HG03139 (cell line): ENCODE results near the gene RGS6.
"Not testable (repeated sequence)": the region's sequence is repeated elsewhere in the genome, so short reads cannot be mapped to it uniquely, and the experiment has no call there.

Experiments
- ATAC-seq: cut with Tn5 transposase; IDR thresholded peaks from one replicate; pipeline ENCODE4 v1.9.1; 2021; ENCODE audit not compliant: unreplicated experiment

RGS6 gene

DNA sequence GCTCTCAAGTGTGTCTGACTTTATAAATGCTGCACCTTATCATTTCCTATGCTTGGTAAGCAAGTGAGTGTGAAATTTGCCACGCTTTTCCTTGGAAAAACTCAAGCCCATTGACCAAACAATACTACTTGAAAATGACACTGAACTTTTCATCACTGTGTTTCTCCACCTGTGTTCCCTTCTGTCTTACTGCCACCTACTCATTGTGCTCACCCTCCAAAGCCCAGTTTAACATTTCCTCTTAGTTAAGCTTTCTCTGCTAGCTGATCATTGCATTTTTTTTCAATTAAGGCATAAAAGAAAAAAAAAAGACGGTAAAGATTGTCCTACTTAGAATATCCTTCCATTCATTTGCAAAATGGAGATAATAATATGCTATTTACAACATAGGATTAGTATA, 516.0 kb downstream of the RGS6 start:
- no peak for ATAC-seq

GRCh38 chr14:72450473-72451044, 518.3 kb downstream of the RGS6 start:
- no peak for ATAC-seq

GRCh38 chr14:72451054-72451972, 519.1 kb downstream of the RGS6 start:
- ATAC-seq: peak; percentile 45

DNA sequence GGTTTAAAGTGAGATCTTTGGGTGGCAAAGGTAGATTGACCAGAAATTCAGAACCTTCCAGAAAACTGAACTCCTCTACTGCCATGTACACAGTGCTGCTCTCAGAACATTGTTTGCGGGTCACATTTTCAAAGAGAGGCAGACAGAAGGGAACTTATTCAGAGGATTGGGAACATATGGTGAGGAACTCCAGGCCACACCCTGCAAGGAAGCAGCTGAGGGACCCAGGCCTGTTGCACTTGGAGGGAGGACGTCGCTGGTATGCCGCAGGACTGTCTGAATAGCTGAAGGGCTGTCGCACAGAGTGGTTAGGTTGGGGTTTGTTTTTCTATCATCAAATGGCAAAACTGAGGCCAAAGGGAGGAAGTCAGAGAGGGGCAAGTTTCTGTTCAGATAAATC, 520.5 kb downstream of the RGS6 start:
- no peak for ATAC-seq

GRCh38 chr14:72454388-72455160, 522.3 kb downstream of the RGS6 start:
- no peak for ATAC-seq

- no peak for ATAC-seq
Measured at GRCh38 chr14:72457641-72458040, 525.4 kb downstream of the RGS6 start.

GRCh38 chr14:72462056-72462455, 529.8 kb downstream of the RGS6 start:
- ATAC-seq: no peak

DNA sequence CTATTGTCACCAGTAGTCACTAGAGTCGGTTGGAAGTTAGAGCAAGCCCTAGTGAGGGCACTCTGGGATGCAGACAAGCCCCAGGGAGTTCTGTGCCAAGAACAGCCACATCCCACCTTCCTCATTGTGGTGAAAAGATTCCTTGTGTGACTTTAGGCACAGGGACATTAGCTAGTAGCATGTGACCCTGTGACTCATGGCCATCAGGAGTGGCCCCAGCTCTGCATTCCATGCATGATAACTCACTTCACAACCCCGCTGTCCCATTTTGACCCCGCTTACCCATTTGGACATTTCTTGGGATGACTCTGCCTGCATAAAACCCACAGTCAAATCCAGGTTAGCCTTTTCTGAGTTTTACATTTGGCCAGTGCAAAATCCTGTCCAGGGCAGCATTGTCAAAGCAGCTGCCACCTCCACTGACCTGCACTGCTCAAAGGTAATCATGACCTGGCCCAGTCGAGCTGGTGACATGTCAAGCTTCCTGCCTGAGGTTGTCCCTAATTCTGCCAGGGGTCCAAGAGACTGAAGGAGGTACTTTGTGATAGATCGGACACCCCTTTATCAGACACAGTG, 531.1 kb downstream of the RGS6 start:
- ATAC-seq: no peak

DNA sequence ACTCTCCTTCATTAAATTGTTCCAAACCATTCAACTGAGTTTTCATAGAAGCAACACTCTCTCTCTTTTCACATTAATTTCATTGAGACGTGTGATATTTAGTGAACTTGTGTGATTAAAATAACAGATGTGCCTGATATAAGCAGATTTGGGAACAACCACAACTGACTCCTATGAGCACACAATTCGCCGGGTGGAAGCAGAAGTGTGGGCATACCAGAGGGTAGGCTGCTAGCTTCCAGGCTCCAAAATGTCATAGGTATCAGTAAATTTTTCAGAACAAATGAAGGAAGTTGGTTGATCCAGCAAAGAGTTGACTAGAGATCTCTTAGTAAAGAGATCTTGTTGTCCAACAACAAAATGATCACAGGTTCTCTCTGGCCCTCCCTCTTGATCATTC, 532.0 kb downstream of the RGS6 start:
- no peak for ATAC-seq

GRCh38 chr14:72466325-72466724, 534.1 kb downstream of the RGS6 start:
- no peak for ATAC-seq

- ATAC-seq: no peak
Measured at GRCh38 chr14:72471346-72471745, 539.1 kb downstream of the RGS6 start.

DNA sequence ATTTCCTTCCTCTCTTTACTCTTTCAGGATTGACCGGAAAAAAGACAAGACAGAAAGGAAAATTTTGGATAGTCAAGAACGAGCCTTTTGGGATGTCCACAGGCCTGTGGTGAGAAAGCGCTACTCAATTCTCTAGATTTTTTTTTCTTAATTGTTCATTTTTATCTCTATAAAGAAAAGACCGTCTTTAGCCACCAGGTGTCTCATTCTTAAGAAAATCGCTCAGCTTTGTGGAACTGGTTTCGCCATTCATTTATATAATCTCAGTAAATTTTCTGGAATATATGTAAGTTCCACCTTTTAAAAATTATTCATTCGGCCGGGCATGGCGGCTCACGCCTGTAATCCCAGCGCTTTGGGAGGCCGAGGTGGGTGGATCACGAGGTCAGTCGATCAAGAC, 540.6 kb downstream of the RGS6 start:
- no peak for ATAC-seq

- ATAC-seq: peak; percentile 85
Measured at GRCh38 chr14:72476657-72477499, 544.6 kb downstream of the RGS6 start.

DNA sequence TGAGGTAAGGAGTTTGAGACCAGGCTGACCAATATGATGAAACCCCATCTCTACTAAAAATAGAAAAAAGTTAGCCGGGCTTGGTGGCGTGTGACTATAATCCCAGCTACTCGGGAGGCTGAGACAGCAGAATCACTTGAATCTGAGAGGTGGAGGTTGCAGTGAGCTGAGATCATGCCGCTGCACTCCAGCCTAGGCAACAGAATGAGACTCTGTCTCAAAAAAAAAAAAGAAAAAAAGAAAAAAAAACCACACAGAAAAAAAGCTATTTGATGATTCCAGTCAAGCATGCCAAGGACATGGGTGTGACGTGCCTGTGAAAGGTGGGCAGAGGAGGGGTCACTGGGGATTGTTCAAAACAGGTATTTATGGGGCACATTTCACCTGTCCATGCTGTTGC, 545.3 kb downstream of the RGS6 start:
- ATAC-seq: not testable (repeated sequence)

DNA sequence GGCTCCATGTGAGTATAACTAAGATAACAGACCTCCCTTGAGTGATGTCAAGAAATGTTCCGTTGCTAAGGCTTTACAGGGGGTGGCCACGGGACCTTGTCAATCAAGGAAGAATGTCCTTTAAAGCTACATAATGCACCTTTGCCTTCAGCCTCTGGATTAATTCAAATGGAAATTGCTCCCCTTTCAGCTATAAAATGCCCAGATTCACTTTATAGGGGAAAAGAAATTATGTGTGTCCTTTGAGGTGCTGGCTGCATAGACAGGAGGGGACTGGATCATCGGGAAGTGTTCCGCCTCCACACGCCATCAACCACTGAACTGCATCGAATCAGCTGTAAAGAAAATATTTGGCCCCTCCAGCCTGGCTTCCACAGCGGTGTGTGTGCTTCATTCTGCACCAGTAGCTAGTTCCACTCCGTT, 546.3 kb downstream of the RGS6 start:
- ATAC-seq: no peak

DNA sequence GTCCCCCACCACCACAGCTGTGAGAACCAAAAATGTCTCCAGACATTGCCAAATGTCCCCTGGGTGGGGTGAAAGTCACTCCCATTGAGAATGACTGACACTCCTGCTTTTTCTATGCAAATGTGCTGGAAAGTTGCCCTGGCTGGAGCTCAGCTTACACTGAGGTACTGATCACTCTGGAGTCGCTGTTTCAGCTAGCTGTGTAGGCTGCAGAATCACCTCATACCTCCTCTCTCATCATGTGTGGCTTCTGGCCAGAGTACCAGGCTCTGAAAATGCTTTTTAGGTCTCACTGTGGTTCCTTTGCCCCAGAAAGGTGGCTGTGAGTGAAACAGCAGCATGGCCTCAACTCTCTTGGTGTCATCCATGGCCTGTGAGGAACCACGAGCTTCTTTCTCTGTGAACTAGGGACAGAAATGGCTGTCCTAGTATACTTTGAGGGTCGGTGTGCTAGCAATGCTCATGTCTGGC, 547.3 kb downstream of the RGS6 start:
- ATAC-seq: no peak

GRCh38 chr14:72480464-72481243, 548.4 kb downstream of the RGS6 start:
- no peak for ATAC-seq

DNA sequence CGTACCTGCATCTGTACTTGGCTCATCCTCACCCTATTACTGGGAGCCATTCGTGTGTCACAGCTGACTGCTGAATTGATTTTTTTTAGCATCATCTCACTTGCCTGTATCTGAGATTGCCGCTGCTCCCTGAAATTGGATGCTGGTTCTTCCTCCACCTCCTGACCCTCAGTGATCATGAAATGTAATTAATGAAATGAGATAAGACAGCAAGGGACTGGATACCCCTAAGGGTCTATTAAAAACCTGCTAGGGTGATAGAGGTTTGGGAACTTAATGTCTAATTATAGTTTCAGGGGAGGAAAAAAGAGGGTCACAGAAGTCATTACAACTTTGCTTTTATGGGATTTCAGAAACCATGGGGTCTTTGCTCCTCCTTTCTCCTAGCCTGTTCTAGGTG, 551.1 kb downstream of the RGS6 start:
- ATAC-seq: no peak

DNA sequence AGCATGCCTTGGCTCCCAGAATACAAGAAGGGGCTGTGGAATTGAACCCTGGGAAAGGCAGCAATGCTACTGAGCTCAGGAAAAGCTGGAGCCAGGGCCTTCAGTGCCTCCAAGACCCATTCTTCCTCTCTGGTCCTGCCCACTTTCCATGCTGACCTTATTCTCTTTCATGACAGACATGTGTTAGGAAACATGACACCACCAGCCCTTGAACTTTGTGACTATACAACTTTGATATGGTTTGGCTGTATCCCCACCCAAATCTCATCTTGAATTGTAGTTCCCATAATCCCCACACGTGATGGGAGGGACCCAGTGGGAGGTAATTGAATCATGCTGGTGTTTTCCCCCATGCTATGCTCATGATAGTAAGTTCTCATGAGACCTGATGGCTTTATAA, 553.5 kb downstream of the RGS6 start:
- no peak for ATAC-seq

GRCh38 chr14:72488514-72488913, 556.3 kb downstream of the RGS6 start:
- no peak for ATAC-seq
